ENCODE measurements around the gene STK32B. TPM values are rescaled to one million over a fixed set of nuclear protein-coding genes. Genes with fewer than 3 reads are reported as not detected.

The STK32B gene
- polyA plus RNA-seq, 1 of the 3 experiments (the other 2 are of a cell fraction) = 0.20 TPM

GRCh38 chr4:5213087-5213595 lies 161.9 kb downstream of the STK32B start:
- H3K27me3 ChIP-seq (ENCODE audit: insufficient read depth) = 0 out of 2 replicates have a peak, but pooled peaks cover 16% of the 10 kb centered on the region
- TF ChIP-seq POLR2AphosphoS5 (IDR thresholded peaks at IDR 0.05; ENCODE audit: low read depth, low read length) (no peak), IRF3 (IDR thresholded peaks at IDR 0.05; ENCODE audit: low read depth, low read length) (no peak), RCOR1 (IDR thresholded peaks at IDR 0.05; ENCODE audit: low read length) (no peak), SIN3A (IDR thresholded peaks at IDR 0.05; ENCODE audit: borderline replicate concordance, low read depth, low read length) (no peak), NFIC (IDR thresholded peaks at IDR 0.05; ENCODE audit: borderline replicate concordance) (no peak), MXI1 (IDR thresholded peaks at IDR 0.05; ENCODE audit: low read depth, low read length) (no peak), TCF12 (IDR thresholded peaks at IDR 0.05) (no peak), ELF1 (IDR thresholded peaks at IDR 0.05) (no peak), FOXJ3 (CRISPR knock-in tag; IDR thresholded peaks at IDR 0.05) (no peak), FOSL2 (IDR thresholded peaks at IDR 0.05; ENCODE audit: borderline replicate concordance, low read depth) (no peak), JUND (IDR thresholded peaks at IDR 0.05) (no peak), MEF2A (IDR thresholded peaks at IDR 0.05; ENCODE audit: borderline replicate concordance, low read depth) (no peak), RFX5 (IDR thresholded peaks at IDR 0.05; ENCODE audit: low read length) (no peak), EP300 (IDR thresholded peaks at IDR 0.05; ENCODE audit: borderline replicate concordance in 1 of 2, low read depth in 1 of 2, low read length in 1 of 2) (no peak), TEAD4 (IDR thresholded peaks at IDR 0.05; ENCODE audit: borderline replicate concordance, insufficient read depth) (no peak)
- TF ChIP-seq, protein P1, sequence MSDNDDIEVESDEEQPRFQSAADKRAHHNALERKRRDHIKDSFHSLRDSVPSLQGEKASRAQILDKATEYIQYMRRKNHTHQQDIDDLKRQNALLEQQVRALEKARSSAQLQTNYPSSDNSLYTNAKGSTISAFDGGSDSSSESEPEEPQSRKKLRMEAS (IDR thresholded peaks at IDR 0.05; ENCODE audit: low read depth) = no peak
- TF ChIP-seq, protein P2, sequence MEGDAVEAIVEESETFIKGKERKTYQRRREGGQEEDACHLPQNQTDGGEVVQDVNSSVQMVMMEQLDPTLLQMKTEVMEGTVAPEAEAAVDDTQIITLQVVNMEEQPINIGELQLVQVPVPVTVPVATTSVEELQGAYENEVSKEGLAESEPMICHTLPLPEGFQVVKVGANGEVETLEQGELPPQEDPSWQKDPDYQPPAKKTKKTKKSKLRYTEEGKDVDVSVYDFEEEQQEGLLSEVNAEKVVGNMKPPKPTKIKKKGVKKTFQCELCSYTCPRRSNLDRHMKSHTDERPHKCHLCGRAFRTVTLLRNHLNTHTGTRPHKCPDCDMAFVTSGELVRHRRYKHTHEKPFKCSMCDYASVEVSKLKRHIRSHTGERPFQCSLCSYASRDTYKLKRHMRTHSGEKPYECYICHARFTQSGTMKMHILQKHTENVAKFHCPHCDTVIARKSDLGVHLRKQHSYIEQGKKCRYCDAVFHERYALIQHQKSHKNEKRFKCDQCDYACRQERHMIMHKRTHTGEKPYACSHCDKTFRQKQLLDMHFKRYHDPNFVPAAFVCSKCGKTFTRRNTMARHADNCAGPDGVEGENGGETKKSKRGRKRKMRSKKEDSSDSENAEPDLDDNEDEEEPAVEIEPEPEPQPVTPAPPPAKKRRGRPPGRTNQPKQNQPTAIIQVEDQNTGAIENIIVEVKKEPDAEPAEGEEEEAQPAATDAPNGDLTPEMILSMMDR (IDR thresholded peaks at IDR 0.05) = no peak
- CTCF ChIA-PET = interaction anchor here (1.0 kb wide), 1 partner anchor 11 kb away, joined by 3 read pairs; no protein-coding TSS in a partner anchor
- H3K79me2 ChIP-seq (ENCODE audit: insufficient read depth) = no peaks in the 10 kb centered on the region
- H3K9me3 ChIP-seq = no peaks in the 10 kb centered on the region
- no peak overlapping the region for H3K4me2 ChIP-seq
- no peak overlapping the region for H3K27ac ChIP-seq (ENCODE audit: low read depth in 2 of 2, low read length in 1 of 2)
- H3K4me1 ChIP-seq (ENCODE audit: control insufficient read depth in 1 of 2, insufficient read depth in 2 of 2, low read depth in 1 of 2, low read length in 1 of 2) = no peaks in the 10 kb centered on the region
- no peaks in the 10 kb centered on the region for H3K9me2 ChIP-seq
- POLR2A ChIA-PET = no interaction called here
- no peak overlapping the region for H3K4me3 ChIP-seq (ENCODE audit: low read depth in 2 of 2, low read length in 1 of 2)
- no peaks in the 10 kb centered on the region for H3F3A ChIP-seq (replicated peaks; ENCODE audit: insufficient read depth)
- H3K9ac ChIP-seq = no peak overlapping the region
- H3K36me3 ChIP-seq (replicated peaks in 1 of 2; ENCODE audit: control insufficient read depth in 1 of 2, insufficient read depth in 2 of 2, low read length in 1 of 2) = no peaks in the 10 kb centered on the region
- 6% methylated on average over 4 of the region's 4 CpGs for WGBS (ENCODE audit: low lambda C conversion rate)
- DNase-seq = no peak
- H2AFZ ChIP-seq (ENCODE audit: low read depth) = no peak overlapping the region
- no peaks in the 10 kb centered on the region for H4K20me1 ChIP-seq (ENCODE audit: insufficient read depth)

All from SK-N-SH (cell line).